WERI-Rb-1 (cell line): ENCODE data around the gene TTLL8.

Experiments
- DNase-seq: peaks from one replicate; pipeline ENCODE4 v3.0.0-alpha.2; 2020
- H3K27ac ChIP-seq: fragments of 250-450 bp; sonication (Bioruptor Pico); 2 replicates; pipeline ENCODE4 v1.5.1; 2020; ENCODE audit warnings: mild to moderate bottlenecking, moderate library complexity
- H3K27me3 ChIP-seq: fragments of 250-450 bp; sonication (Bioruptor Pico); 2 replicates; pipeline ENCODE4 v1.5.1; 2021; ENCODE audit warnings: mild to moderate bottlenecking, low read depth, moderate library complexity; ENCODE audit not compliant: insufficient read depth, severe bottlenecking
- H3K36me3 ChIP-seq: fragments of 250-450 bp; sonication (Bioruptor Pico); 2 replicates; pipeline ENCODE4 v1.5.1; 2020; ENCODE audit warnings: mild to moderate bottlenecking, moderate library complexity
- H3K4me3 ChIP-seq: 2 replicates; pipeline ENCODE4 v1.5.1; 2011; ENCODE audit warnings: low read depth, mild to moderate bottlenecking, control low read depth, low read length
- H3K9me3 ChIP-seq: fragments of 250-450 bp; sonication (Bioruptor Pico); 2 replicates; pipeline ENCODE4 v1.5.1; 2021; ENCODE audit warnings: mild to moderate bottlenecking, moderate library complexity; ENCODE audit not compliant: severe bottlenecking
- TF ChIP-seq, protein P1 (sequence below): IDR thresholded peaks from 2 replicates; pipeline ENCODE4 v1.5.1; 2011; ENCODE audit warnings: low read depth, mild to moderate bottlenecking, control low read depth, inconsistent platforms, low read length

Gene TTLL8

DNA sequence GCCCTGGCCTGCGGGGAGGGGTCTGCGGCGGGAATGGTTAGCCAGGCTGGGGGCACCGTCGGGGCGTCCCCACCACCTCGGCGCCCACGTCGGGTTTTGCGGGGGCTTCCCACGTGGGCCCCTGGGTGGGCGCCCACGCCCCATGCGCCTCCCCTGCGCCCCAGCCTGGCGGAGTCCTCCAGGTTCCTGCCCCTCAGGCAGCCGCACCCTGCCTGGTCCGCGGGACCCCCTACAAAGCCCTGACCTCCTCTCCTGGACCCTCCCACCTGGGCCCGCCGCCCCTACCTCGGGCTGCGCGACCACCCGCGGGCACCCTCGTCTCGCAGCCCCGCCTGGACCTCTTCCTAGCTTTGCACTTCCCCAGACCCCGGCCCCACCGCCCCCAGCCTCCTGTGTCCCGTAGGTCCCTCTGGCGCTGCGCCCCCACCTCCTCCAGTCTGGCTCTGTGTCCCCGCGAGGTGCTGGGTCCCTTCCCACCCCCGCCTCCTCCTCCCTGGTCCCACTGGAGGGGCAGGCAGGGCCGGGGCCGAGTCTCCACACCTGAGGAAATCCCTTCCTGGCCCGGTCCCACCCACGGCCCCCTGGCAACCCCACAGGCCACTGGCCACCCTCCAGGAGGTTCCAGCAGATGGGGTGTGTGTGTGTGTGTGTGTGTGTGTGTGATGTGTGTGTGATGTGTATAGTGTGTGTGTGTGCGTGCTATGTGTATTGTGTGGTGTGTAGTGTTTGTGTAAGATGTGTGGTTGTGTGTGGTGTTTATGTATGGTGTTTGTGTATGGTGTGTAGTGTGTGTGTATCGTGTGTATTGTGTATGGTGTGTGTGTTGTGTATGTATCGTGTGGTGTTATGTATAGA lies 85.7 kb downstream of the TTLL8 start:
- Histone ChIP-seq H3K27me3 (no peaks in the 10 kb centered on the region), H3K4me3 (no peak overlapping the region)
- no peak for DNase-seq

DNA sequence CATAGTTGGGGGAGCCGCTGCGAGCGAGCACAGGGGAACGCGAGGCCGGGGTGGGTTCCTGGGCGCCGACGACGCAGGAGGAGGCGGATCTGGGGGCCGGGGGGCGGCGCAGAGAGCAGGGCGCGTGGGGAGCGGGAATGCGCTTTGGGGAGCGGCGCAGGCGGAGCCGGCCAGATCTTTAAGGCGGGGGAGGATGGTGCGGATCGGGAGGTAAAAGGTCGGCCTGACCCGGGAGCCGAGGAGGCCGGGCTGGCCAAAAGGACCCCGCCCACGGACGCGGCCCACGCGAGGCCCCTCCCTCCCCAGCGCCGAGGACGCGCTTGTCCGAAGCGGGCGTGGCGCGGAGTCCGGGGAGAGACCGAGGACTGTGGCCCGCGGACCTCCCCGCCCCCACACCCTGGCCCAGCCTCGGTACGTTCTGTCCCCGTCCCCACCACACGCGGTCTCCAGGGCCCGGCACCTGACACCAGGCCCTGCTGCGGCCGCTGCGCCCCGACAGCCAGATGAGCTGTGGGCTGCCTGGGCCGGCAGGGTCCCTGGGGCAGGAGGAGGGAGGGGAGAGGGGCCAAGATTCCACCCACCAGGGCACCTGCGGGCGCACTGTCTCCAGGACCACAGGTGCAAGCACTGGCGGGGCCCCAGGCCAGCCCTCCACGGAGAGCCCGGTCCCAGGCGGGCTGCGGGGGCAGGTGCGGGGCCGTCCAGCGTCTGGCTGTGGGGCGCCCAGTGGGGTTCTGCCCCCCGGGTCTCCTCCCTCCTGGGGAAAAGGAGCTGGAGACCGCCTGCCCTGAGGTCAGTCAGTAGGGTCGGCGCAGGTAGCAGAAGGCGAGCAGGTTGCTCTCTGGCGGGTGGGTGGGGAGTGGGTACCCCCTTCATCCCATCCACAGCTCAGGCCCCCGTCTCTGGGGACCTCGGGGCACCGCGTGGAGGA lies 86.6 kb downstream of the TTLL8 start:
- no peak overlapping the region for H3K4me3 ChIP-seq
- no peaks in the 10 kb centered on the region for H3K36me3 ChIP-seq
- no peak for DNase-seq
- H3K9me3 ChIP-seq: no peaks in the 10 kb centered on the region
- no peak overlapping the region for H3K27ac ChIP-seq
- TF ChIP-seq, protein P1, sequence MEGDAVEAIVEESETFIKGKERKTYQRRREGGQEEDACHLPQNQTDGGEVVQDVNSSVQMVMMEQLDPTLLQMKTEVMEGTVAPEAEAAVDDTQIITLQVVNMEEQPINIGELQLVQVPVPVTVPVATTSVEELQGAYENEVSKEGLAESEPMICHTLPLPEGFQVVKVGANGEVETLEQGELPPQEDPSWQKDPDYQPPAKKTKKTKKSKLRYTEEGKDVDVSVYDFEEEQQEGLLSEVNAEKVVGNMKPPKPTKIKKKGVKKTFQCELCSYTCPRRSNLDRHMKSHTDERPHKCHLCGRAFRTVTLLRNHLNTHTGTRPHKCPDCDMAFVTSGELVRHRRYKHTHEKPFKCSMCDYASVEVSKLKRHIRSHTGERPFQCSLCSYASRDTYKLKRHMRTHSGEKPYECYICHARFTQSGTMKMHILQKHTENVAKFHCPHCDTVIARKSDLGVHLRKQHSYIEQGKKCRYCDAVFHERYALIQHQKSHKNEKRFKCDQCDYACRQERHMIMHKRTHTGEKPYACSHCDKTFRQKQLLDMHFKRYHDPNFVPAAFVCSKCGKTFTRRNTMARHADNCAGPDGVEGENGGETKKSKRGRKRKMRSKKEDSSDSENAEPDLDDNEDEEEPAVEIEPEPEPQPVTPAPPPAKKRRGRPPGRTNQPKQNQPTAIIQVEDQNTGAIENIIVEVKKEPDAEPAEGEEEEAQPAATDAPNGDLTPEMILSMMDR: no peak
- H3K27me3 ChIP-seq: no peaks in the 10 kb centered on the region

More for the DNA sequence above, 85.7 kb downstream of the TTLL8 start:
- Histone ChIP-seq H3K27ac (no peak overlapping the region), H3K36me3 (no peaks in the 10 kb centered on the region), H3K9me3 (no peaks in the 10 kb centered on the region)
- TF ChIP-seq, protein P1: no peak

DNA sequence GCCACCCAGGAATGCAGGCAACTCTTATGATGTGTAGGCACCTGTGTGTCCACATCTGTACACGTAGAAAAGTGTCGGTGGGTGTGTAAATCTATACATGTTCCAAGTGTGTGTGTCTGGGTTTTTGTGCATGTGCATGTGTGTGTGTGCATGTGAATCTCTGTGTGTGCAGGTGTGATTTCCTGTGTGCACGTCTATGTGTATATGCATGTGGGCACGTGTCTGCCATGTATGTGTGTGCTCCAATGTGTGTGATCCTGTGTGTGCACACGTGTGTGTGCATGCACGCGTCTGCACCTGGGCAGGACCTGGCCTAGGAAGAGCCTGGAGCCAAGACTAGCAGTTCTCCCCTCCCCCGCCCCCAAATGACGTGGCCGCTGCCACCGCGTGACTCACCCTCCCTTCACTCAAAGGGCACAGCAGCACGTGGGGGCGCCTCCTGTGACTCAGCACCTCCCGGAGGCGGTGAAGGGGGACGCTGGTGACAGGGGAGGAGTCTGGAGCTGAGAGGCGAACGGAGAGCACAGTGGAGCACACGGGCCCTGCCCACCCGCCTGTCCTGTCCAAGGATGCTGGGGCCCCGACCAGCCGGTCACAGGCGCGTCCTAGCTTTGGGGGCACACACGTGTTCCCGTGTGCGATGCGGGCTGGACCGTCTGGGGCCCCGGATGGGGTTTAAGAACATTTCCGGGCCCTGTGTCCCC lies 87.4 kb downstream of the TTLL8 start:
- Histone ChIP-seq H3K36me3 (no peaks in the 10 kb centered on the region; the same call in 1 of the 2 replicates), H3K4me3 (no peak overlapping the region), H3K9me3 (no peaks in the 10 kb centered on the region), H3K27ac (no peak overlapping the region), H3K27me3 (no peaks in the 10 kb centered on the region)
- TF ChIP-seq, protein P1: no peak
- peak; percentile 35 for DNase-seq

DNA sequence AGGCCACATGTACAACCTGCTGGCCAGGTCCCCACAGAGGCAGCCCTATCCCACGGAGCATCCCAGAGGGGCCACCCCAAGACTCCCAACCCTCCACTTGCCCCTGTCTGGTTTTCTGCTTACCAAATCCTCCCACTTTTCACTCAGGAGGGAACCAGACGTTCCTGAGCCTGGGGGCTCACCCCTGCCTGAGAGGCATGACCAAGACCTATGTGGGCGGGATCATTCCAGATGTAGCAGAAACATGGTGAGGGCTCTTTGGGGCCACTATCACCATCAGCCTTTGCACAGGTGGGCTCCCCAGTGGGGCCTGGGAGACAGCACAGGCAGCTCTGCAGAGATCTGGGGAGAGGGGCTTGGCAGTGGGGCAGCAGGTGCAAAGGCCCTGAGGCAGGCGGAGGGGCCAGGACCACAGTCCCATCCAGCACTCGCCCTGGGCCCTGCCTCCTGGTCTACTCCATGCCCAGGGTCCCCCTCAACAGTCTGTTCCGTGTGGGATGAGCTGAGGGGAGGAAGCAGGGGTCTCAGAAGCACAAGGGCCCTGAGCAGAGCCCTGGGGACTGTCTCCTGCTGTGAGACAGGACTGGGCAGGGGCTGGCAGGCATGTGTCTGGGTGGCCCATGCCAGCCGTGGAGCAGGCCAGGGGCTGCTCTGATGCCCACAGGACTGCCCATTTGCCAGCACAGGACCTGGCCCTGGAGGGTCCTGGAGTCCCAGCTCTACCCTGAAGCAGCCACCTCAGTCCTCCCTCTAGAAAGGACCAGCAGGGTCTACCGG lies 88.2 kb downstream of the TTLL8 start:
- no peak for DNase-seq
- H3K36me3 ChIP-seq: no peaks in the 10 kb centered on the region; the same call in 1 of the 2 replicates
- no peaks in the 10 kb centered on the region for H3K27me3 ChIP-seq
- no peaks in the 10 kb centered on the region for H3K9me3 ChIP-seq
- TF ChIP-seq, protein P1: no peak
- no peak overlapping the region for H3K4me3 ChIP-seq
- no peak overlapping the region for H3K27ac ChIP-seq
